GM12865 (cell line): ENCODE data around the gene LNX1.

Experiments
- DNase-seq: peaks from one replicate; pipeline ENCODE4 v3.0.0; 2010; ENCODE audit warnings: low read depth
- H3K4me3 ChIP-seq: 2 replicates; pipeline ENCODE4 v1.5.1; 2011; ENCODE audit warnings: mild to moderate bottlenecking, low read depth, low read length, control low read depth
- TF ChIP-seq, protein P1 (sequence below): IDR thresholded peaks from 2 replicates; pipeline ENCODE4 v1.5.1; 2011; ENCODE audit warnings: low read length, control low read depth, low read depth, inconsistent platforms; ENCODE audit not compliant: insufficient read depth; ENCODE audit errors: missing control alignments

Gene LNX1

DNA sequence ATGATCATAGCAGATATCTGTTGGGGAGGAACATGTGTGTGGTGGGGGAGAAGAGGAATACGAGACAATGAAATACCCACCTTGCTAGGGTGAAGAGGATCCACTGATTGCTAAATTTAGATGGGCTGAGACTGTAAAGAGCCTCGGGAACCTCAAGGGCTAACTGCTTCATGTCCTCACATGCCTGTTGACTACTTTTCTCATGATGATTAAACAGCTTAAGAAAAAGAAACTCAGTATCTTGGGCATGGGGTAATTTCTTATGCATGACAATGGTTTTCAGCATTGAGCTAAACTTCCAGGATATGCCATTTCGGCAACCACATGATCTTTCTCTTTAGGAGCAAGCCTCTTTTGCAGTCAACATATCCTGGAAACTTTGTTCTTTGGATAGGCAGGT lies 3.9 kb upstream of the LNX1 start:
- DNase-seq = no peak
- TF ChIP-seq, protein P1, sequence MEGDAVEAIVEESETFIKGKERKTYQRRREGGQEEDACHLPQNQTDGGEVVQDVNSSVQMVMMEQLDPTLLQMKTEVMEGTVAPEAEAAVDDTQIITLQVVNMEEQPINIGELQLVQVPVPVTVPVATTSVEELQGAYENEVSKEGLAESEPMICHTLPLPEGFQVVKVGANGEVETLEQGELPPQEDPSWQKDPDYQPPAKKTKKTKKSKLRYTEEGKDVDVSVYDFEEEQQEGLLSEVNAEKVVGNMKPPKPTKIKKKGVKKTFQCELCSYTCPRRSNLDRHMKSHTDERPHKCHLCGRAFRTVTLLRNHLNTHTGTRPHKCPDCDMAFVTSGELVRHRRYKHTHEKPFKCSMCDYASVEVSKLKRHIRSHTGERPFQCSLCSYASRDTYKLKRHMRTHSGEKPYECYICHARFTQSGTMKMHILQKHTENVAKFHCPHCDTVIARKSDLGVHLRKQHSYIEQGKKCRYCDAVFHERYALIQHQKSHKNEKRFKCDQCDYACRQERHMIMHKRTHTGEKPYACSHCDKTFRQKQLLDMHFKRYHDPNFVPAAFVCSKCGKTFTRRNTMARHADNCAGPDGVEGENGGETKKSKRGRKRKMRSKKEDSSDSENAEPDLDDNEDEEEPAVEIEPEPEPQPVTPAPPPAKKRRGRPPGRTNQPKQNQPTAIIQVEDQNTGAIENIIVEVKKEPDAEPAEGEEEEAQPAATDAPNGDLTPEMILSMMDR = no peak
- H3K4me3 ChIP-seq = no peak overlapping the region

DNA sequence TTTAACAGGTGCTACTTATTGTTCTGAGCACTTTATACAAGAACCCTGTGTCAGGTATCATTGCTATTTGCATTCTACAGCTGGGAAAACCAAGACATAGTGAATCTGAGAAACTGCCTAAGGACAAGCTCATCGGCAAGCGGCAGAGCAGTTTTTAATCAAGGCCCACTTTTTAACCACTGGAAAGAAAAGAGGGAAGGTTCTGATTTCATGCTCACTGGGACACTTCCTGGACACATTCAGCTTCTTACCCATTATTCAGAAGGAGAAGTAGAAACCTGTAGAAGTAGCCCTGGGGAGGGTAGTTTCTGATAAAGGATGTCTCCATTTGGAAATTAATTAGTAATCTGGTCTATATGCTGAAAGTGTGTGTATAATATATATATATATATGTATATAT lies 2.5 kb upstream of the LNX1 start:
- no peak for DNase-seq
- TF ChIP-seq, protein P1 = no peak
- no peak overlapping the region for H3K4me3 ChIP-seq

DNA sequence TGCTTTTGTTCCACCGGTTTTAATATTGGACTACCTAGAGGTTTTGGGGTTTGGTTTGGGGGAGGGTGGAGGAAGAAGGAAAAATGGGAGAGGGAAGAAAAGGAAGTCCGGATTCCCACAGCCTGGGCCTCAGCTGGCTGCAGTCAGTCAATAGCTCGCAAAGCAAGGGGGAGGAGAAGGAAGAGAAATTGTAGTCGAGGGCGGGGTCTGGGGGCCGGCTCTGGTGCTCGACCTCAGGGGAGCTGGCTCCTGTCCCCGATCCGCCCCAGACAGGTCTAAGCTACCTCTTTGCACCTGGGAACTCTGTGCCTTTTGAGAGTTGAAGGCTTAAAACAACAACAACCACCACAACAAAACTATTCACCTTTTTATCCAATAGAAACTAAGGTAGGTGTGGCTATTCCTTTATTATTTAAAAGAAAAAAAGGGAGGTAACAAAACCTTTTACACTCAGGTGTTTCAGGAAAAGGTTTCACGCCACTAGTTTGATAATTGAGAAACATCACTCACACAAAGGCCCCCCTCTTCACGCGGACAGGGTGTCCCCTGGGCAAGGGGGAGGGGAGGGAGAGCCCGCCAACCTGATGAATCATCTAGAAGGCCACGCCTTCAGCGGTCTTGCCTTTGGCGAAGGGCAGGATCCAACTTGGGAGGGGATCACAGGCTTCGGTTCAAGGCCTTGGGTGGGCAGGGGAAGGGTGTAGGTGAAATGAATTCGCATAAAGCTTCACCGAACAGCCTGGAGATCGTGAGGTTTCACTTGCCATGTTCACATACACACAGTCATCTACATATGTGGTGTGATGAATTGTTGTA lies 1.6 kb upstream of the LNX1 start:
- TF ChIP-seq, protein P1 = no peak
- no peak overlapping the region for H3K4me3 ChIP-seq
- no peak for DNase-seq

DNA sequence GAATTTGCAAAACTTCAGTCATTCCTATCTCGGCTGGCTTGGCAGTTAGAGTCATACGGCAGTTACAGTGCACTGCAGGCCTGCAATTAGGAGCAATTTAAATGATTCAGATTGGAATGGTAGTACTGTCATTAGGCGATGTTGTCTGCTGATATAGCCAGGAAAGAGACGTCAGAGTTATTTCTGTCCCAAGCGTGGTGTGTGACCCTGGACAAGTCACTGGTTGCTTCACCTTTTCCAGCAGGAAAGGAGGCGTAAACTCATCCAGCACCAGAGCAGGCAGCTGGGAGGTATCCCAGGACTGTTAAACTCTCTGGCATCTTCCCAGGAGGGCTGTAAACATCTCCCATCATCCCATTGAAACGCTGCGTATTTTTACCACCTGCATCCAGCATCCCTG lies 836 bp upstream of the LNX1 start:
- TF ChIP-seq, protein P1 = no peak
- H3K4me3 ChIP-seq = no peak overlapping the region
- DNase-seq = no peak

DNA sequence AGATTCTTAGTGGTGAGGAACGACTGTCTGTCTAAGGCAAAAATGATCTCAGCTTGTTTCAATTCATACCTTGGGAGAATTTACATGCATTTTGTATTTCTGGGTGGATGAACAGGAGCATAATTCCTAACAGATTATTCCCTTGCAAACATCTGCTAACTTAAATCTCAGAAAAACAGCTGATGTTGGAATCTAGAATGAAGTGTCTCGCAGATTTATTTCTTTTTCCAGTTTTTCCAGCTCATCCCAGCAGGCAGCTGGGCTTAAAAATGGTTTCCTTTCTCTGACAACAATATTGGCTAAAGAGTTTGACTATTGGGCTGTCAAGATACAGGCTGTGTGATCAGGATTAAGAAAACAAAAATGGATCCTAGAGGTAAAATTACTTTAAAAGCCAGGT lies 1.1 kb downstream of the LNX1 start:
- no peak for DNase-seq
- no peak overlapping the region for H3K4me3 ChIP-seq
- TF ChIP-seq, protein P1 = no peak

DNA sequence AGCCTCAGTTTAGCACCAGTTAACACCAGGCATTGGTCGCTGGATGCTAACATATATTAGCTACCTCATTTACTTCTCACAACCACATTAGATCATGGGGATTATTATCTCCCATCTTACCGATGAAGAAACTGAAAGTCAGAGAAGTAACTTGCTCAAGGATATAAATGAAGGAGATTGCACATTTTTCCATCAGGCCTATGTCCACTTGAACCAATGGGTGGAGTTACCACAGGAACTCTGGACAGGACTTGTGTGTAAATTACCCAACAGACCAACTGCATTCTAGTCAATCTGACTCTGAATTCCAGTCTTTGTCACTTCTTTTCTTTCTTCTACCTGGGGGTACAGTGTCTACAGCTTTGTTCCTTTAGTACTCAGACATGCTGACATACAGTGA lies 1.8 kb downstream of the LNX1 start:
- no peak overlapping the region for H3K4me3 ChIP-seq
- no peak for DNase-seq
- TF ChIP-seq, protein P1 = no peak

DNA sequence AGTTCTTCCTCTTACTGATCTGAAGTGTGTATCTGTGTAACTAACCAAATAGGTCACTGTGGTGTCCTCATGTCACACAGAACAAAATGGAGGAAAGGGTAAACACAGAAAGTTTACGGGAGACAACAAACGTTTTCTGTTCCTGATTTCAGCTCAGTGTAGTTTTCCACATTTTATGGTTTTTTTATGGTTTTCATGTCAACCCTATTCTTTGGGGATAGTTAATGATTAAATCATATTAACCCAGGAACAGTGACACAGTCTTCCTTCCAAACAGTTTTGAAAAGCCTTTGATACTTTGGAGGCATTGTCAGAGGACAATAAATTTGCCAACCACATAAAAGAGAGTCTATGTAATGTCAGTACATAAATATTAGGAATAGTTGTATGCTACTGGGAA lies 4.2 kb downstream of the LNX1 start:
- no peak for DNase-seq
- no peak overlapping the region for H3K4me3 ChIP-seq
- TF ChIP-seq, protein P1 = no peak
